Endothelial cell of umbilical vein (primary cell): ENCODE results near the gene HMGXB4.

ENCODE experiments used
- EZH2 ChIP-seq: IDR thresholded peaks from 2 replicates; pipeline ENCODE4 v1.6.1; 2012; ENCODE audit warnings: borderline replicate concordance, low read depth, mild to moderate bottlenecking, moderate library complexity, low read length, inconsistent platforms; ENCODE audit not compliant: severe bottlenecking
- FOS ChIP-seq: IDR thresholded peaks from 2 replicates; pipeline ENCODE4 v1.6.1; 2011; ENCODE audit warnings: mild to moderate bottlenecking, low read length, moderate library complexity, borderline replicate concordance; ENCODE audit not compliant: insufficient read depth
- GATA2 ChIP-seq: IDR thresholded peaks from 2 replicates; pipeline ENCODE4 v1.7.0; 2011; ENCODE audit warnings: low read depth, mild to moderate bottlenecking, moderate library complexity, mixed read lengths, low read length; ENCODE audit not compliant: insufficient read length, insufficient read depth
- JUN ChIP-seq: IDR thresholded peaks from 2 replicates; pipeline ENCODE4 v1.6.1; 2011; ENCODE audit warnings: borderline replicate concordance, low read depth; ENCODE audit not compliant: insufficient read length, insufficient read depth
- MAX ChIP-seq: IDR thresholded peaks from 2 replicates; pipeline ENCODE4 v1.6.1; 2011; ENCODE audit not compliant: insufficient read depth, insufficient read length
- MYC ChIP-seq: IDR thresholded peaks from one replicate; pipeline ENCODE4 v1.6.1; 2011; ENCODE audit warnings: mild to moderate bottlenecking, low read depth, low read length
- POLR2A ChIP-seq: IDR thresholded peaks from 2 replicates; pipeline ENCODE4 v1.6.1; 2012; ENCODE audit warnings: low read depth, mild to moderate bottlenecking, control low read depth, low read length
- POLR2AphosphoS5 ChIP-seq: IDR thresholded peaks from 2 replicates; pipeline ENCODE4 v1.6.1; 2012; ENCODE audit warnings: low read depth, mild to moderate bottlenecking, control low read depth, low read length, moderate library complexity; ENCODE audit not compliant: insufficient read depth
- TF ChIP-seq, protein P1 (sequence below), 2 donors: IDR thresholded peaks; 1 replicate in 1 of 2; 2 replicates in 1 of 2; pipeline ENCODE4 v1.5.1; 2011; ENCODE audit warnings: low read length in 2 of 2, mild to moderate bottlenecking in 2 of 2, moderate library complexity in 2 of 2, control low read depth in 1 of 2, inconsistent platforms in 1 of 2, low read depth in 1 of 2; ENCODE audit not compliant: insufficient read depth in 1 of 2; ENCODE audit errors: extremely low read depth in 1 of 2

DNA sequence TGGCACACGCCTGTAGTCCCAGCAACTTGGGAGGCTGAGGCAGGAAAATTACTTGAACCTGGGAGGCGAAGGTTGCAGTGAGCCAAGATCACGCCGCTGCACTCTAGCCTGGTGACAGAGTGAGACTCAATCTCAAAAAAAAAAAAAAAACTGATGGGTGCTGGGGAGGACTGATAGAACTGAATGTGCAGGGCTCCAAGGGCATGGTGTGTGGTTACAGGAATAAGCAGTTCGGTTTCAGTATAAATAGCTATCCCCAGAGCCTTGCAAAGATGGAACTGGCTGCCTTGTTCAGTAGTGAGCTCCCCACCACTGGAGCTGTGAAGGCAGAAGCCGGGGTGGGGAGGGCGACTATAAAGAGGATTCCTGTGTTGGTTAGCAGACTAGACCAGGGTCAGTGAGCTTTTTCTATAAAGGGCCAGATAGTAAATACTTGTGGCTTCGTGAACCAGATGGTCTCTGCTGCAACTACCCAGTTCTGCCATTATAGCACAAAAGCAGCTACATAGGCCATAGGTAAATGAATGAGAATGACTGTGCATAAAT is 48.3 kb downstream of the HMGXB4 start:
- TF ChIP-seq POLR2AphosphoS5 (no peak), POLR2A (no peak), MAX (no peak), EZH2 (no peak), MYC (no peak), GATA2 (no peak), FOS (no peak), JUN (no peak)
- TF ChIP-seq, protein P1, sequence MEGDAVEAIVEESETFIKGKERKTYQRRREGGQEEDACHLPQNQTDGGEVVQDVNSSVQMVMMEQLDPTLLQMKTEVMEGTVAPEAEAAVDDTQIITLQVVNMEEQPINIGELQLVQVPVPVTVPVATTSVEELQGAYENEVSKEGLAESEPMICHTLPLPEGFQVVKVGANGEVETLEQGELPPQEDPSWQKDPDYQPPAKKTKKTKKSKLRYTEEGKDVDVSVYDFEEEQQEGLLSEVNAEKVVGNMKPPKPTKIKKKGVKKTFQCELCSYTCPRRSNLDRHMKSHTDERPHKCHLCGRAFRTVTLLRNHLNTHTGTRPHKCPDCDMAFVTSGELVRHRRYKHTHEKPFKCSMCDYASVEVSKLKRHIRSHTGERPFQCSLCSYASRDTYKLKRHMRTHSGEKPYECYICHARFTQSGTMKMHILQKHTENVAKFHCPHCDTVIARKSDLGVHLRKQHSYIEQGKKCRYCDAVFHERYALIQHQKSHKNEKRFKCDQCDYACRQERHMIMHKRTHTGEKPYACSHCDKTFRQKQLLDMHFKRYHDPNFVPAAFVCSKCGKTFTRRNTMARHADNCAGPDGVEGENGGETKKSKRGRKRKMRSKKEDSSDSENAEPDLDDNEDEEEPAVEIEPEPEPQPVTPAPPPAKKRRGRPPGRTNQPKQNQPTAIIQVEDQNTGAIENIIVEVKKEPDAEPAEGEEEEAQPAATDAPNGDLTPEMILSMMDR (IDR thresholded peaks at IDR 0.05; ENCODE audit: extremely low read depth in 1 of 2, insufficient read depth in 1 of 2, low read depth in 1 of 2, low read length in 2 of 2) = no peak
